ENCODE results near the gene ETV1.

GRCh38 chr7:13852281-13852968, 137.0 kb downstream of the ETV1 start:
- TF ChIP-seq CTCF (IDR thresholded peaks at IDR 0.05): no peak
- TF ChIP-seq POLR2A (IDR thresholded peaks at IDR 0.05): no peak

Measured in upper lobe of left lung (tissue), 4 donors.